Measurements from ENCODE around the gene PSAP.

PSAP gene

GRCh38 chr10:71780156-71780555 lies 70.9 kb downstream of the PSAP start:
- DNase-seq, result no peak

DNA sequence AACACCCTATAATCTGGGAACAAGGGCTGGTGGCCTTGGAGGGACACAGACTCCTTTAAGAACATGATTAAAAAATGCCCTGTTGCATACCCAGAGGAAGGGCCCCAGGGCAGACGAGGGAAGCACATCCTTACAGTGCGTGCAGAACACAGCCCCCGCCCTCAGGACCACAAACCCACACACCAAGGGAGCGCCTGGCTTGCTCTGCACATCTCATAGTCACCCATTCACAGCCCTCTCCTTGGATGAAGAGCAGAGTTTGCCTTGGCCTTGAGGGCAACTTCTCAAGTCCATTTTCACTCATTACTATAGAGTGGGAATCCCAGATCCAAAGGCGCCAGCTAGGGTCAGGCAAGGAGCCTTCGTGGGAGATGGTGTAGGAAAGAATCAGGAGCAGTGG lies 71.4 kb downstream of the PSAP start:
- no peak for DNase-seq

GRCh38 chr10:71778071-71778825 lies 72.8 kb downstream of the PSAP start:
- no peak for DNase-seq

- no peak for DNase-seq
Measured at GRCh38 chr10:71777213-71777985, 73.7 kb downstream of the PSAP start.

- no peak for DNase-seq
Measured at GRCh38 chr10:71776481-71776925, 74.5 kb downstream of the PSAP start.

- no peak for DNase-seq
Measured at GRCh38 chr10:71774916-71775702, 75.9 kb downstream of the PSAP start.

GRCh38 chr10:71773221-71773971 lies 77.7 kb downstream of the PSAP start, which contains the start of gene VSIR:
VSIR (minus strand) TSS chr10:71773520; CDS start chr10:71773439, 81 bp downstream.
- peak; percentile 24 for DNase-seq

- no peak for DNase-seq
Measured at GRCh38 chr10:71772832-71773220, 78.2 kb downstream of the PSAP start.

GRCh38 chr10:71771821-71772617 lies 79.0 kb downstream of the PSAP start:
- no peak for DNase-seq

- DNase-seq, result no peak
Measured at GRCh38 chr10:71771204-71771603, 79.8 kb downstream of the PSAP start.

DNA sequence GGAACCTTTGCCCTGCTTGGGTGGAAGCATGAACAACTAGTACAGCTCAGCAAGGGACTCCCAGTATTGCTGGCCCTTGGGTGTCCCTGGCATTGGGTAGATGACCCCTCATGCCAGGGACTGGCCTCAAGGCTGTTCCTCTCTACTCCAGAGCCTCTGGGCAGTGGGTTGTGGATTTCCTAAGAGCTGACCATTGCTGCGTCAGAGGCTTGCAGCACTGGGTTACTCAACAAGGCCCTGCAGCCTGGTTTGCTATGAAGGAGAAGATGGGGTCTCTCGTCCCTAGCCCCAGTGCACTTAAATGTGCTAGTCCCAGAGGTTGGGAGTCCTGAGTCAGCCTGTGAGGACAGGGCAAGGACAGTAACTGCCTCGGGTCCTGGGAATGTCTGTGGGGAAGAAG lies 80.3 kb downstream of the PSAP start:
- DNase-seq, result no peak

DNA sequence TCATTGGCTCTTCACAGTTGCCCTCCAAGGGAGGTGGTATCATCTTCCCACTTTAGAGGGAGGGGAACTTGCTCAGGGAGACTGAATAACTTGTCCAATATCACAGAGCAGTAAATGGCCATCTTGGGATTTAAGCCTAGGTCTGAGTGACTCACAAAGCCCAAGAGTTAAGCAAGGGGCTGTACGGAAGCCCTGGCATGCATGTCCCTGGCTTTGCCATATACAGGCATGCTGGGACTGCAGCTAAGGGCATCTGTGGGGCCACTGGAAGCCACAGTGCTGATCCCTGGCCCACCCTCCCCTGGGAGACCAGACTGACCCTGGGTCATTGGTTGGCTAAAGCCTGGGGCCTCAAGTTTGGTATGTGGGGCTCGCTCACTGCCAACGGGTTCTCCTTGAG lies 80.8 kb downstream of the PSAP start:
- no peak for DNase-seq

DNA sequence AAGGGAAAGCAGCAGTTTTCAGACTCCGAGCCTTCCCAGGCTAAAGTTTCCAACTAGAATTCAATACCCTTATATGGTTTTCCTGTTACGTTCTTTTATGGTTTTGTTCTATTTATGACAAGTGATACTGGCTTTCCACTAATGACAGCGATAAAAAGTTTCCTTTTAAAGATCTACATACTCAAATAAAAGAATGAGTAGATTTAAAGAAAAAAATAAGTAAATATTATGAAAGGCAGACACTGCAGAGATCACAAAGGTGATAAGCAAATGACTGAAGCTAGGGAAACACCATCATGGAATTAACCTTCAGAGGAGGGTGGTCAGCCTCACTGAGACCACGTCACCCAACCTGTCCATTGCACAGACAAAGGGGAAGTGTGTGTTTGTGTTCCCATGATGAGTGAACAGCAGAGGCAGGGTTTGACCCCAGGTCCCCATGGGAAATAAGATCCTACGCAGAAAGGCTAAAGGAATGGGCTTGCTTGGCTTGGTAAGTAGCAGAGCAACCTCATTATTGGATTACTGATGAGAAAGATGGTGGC lies 81.7 kb downstream of the PSAP start:
- no peak for DNase-seq

GRCh38 chr10:71767420-71768035 lies 83.5 kb downstream of the PSAP start:
- no peak for DNase-seq

DNA sequence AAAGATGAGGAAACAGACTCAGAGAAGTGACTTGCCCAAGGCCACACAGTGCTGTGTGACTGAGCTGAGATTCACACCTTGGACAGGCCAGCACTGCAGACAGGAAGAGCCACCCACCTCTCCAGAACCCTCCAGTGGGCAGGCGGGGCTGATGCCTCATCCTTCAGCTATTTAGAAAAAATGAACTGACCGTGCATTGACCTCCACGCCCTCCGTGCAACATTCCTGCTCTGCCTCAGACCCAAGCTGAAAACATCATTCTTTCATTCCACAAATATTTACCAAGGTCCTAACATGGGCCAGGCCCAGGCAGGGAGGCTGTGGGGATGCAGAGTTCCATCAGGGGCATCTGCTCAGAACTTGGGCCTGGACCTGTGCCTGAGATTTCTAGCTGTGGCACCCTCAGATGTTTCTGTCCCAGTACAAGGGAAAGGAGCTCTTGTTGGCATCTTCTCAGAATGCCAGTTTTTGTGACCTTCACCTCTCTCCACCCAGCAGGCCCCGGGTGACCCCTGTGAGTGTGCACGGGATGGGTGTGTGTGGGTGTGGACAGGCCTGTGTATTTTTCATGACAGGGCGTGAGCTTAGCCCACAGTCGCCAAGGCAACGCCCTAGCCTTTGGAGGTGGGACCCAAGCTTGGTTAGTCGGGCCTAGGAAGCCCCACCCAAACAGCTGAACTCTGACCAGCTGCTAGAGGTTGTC lies 84.2 kb downstream of the PSAP start:
- no peak for DNase-seq

All from NCI-H2029 (cell line).